ENCODE measurements around the gene BTBD9. TPM values are rescaled to one million over a fixed set of nuclear protein-coding genes. Genes with fewer than 3 reads are reported as not detected.

Gene BTBD9
- total RNA-seq, 1 donor from 2014 or later, result 14.8 TPM

GRCh38 chr6:38234141-38234540 is 405.6 kb downstream of the BTBD9 start:
- Mint-ChIP-seq H3K27ac (ENCODE audit: unreplicated experiment) (no peak overlapping the region), H3K4me1 (ENCODE audit: low read depth) (no peaks in the 10 kb centered on the region), H3K27me3 (ENCODE audit: low read depth) (no peaks in the 10 kb centered on the region), H3K9me3 (ENCODE audit: low read depth) (no peaks in the 10 kb centered on the region), H3K4me3 (ENCODE audit: unreplicated experiment) (no peak overlapping the region), H3K36me3 (ENCODE audit: low read depth) (no peaks in the 10 kb centered on the region)
- TF ChIP-seq, protein P1, sequence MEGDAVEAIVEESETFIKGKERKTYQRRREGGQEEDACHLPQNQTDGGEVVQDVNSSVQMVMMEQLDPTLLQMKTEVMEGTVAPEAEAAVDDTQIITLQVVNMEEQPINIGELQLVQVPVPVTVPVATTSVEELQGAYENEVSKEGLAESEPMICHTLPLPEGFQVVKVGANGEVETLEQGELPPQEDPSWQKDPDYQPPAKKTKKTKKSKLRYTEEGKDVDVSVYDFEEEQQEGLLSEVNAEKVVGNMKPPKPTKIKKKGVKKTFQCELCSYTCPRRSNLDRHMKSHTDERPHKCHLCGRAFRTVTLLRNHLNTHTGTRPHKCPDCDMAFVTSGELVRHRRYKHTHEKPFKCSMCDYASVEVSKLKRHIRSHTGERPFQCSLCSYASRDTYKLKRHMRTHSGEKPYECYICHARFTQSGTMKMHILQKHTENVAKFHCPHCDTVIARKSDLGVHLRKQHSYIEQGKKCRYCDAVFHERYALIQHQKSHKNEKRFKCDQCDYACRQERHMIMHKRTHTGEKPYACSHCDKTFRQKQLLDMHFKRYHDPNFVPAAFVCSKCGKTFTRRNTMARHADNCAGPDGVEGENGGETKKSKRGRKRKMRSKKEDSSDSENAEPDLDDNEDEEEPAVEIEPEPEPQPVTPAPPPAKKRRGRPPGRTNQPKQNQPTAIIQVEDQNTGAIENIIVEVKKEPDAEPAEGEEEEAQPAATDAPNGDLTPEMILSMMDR (IDR thresholded peaks at IDR 0.05), result no peak
- no peak for DNase-seq (ENCODE audit: low spot score)

- no peak overlapping the region for H3K27ac Mint-ChIP-seq (ENCODE audit: unreplicated experiment)
- no peak overlapping the region for H3K4me3 Mint-ChIP-seq (ENCODE audit: unreplicated experiment)
- no peaks in the 10 kb centered on the region for H3K27me3 Mint-ChIP-seq (ENCODE audit: low read depth)
- no peaks in the 10 kb centered on the region for H3K9me3 Mint-ChIP-seq (ENCODE audit: low read depth)
- no peaks in the 10 kb centered on the region for H3K36me3 Mint-ChIP-seq (ENCODE audit: low read depth)
- H3K4me1 Mint-ChIP-seq (ENCODE audit: low read depth), result no peaks in the 10 kb centered on the region
- TF ChIP-seq, protein P1 (IDR thresholded peaks at IDR 0.05), result no peak
- DNase-seq (ENCODE audit: low spot score), result no peak
These were observed 406.5 kb downstream of the BTBD9 start for GRCh38 chr6:38233161-38233791.

GRCh38 chr6:38225766-38226165 is 414.0 kb downstream of the BTBD9 start:
- Mint-ChIP-seq H3K9me3 (ENCODE audit: low read depth) (no peaks in the 10 kb centered on the region), H3K4me1 (ENCODE audit: low read depth) (no peaks in the 10 kb centered on the region), H3K27me3 (ENCODE audit: low read depth) (no peaks in the 10 kb centered on the region), H3K36me3 (ENCODE audit: low read depth) (no peaks in the 10 kb centered on the region), H3K27ac (ENCODE audit: unreplicated experiment) (no peak overlapping the region), H3K4me3 (ENCODE audit: unreplicated experiment) (no peak overlapping the region)
- TF ChIP-seq, protein P1 (IDR thresholded peaks at IDR 0.05), result no peak
- DNase-seq (ENCODE audit: low spot score), result no peak

- H3K9me3 Mint-ChIP-seq (ENCODE audit: low read depth), result no peaks in the 10 kb centered on the region
- no peak for DNase-seq (ENCODE audit: low spot score)
- TF ChIP-seq, protein P1 (IDR thresholded peaks at IDR 0.05), result no peak
- no peaks in the 10 kb centered on the region for H3K36me3 Mint-ChIP-seq (ENCODE audit: low read depth)
- no peak overlapping the region for H3K4me3 Mint-ChIP-seq (ENCODE audit: unreplicated experiment)
- no peaks in the 10 kb centered on the region for H3K27me3 Mint-ChIP-seq (ENCODE audit: low read depth)
- no peak overlapping the region for H3K27ac Mint-ChIP-seq (ENCODE audit: unreplicated experiment)
- H3K4me1 Mint-ChIP-seq (ENCODE audit: low read depth), result no peaks in the 10 kb centered on the region
These were observed 418.5 kb downstream of the BTBD9 start for GRCh38 chr6:38221251-38221650.

DNA sequence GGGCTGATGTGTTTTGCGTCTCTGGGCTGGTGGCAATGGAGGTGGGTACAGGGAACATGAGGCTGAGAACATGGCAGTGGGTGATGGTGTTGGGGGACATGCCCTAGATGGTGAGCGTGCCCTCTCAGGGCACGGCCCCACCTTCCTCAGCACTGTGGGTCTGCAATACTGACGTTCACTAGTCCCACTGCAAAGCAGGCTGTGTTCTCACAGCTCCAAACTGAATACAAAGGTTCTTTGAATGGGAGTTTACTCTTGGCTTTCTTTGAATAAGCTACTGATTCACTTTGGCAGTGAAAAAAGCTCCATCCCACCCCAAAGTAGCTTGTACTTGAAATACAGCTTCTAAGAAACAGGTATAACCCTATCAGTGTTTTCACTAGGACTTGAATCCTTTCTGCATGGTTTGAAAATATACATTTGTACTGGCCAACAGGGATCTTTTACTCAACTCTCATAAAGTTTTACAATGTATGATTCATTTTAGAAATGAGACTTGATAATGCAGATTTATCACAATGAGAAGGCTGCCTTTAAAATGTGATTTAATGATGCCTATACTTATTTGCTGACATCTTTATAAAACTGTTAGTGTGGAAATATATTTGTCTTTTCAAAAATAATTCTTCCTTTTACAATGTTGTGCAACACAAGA is 419.5 kb downstream of the BTBD9 start:
- peaks cover 1% of the 10 kb centered on the region for H3K4me1 Mint-ChIP-seq (ENCODE audit: low read depth)
- no peak overlapping the region for H3K4me3 Mint-ChIP-seq (ENCODE audit: unreplicated experiment)
- no peaks in the 10 kb centered on the region for H3K9me3 Mint-ChIP-seq (ENCODE audit: low read depth)
- no peaks in the 10 kb centered on the region for H3K27me3 Mint-ChIP-seq (ENCODE audit: low read depth)
- TF ChIP-seq, protein P1 (IDR thresholded peaks at IDR 0.05), result no peak
- no peak overlapping the region for H3K27ac Mint-ChIP-seq (ENCODE audit: unreplicated experiment)
- DNase-seq (ENCODE audit: low spot score), result no peak
- no peaks in the 10 kb centered on the region for H3K36me3 Mint-ChIP-seq (ENCODE audit: low read depth)

Data from chondrocyte (in vitro differentiated cells).